HepG2 (cell line): ENCODE data around the gene SLCO1C1. TPM values are rescaled to one million over a fixed set of nuclear protein-coding genes. Genes with fewer than 3 reads are reported as not detected.

Experiments used
- ATAC-seq: fragments of 200-7000 bp; cut with Tn5 transposase; 3 replicates; pipeline ENCODE4 v1.9.1; 2020; ENCODE audit warnings: mild to moderate bottlenecking, moderate library complexity
- BruUV-seq: library from RNA; stranded (reverse); fragments of 400-500 nt; replicated peaks from 2 replicates; lab custom pipeline; 2021; lab: Mats Ljungman, UMichigan
- CTCF ChIA-PET: fragments of 300-600 bp; formaldehyde crosslinking; extraction: SDS; loops from one replicate; lab custom pipeline; 2021; ENCODE audit warnings: low total read pairs, inconsistent platforms, low intra/inter-chr PET ratio; lab: Yijun Ruan, JAX
- POLR2A ChIA-PET: fragments of 350-600 bp; sonication (Branson Sonifier 250); formaldehyde crosslinking; loops from one replicate; lab custom pipeline; 2020; ENCODE audit warnings: antibody characterized with exemption, inconsistent platforms; lab: Yijun Ruan, JAX
- DNase-seq: peaks from one replicate; pipeline ENCODE4 v3.0.0-alpha.2; 2015; ENCODE audit warnings: low spot score
- FAIRE-seq: peaks from 3 replicates; lab custom pipeline; 2011; peaks lifted over from hg19 to GRCh38; lab: Jason Lieb, UNC
- H2AFZ ChIP-seq: one replicate; pipeline ENCODE4 v1.6.1; 2011; ENCODE audit warnings: low read length, inconsistent platforms
- H3K27ac ChIP-seq: fragments of 300-600 bp; 3 replicates; pipeline ENCODE4 v1.8.0; 2011; ENCODE audit warnings: mixed run types, mild to moderate bottlenecking, mixed read lengths, low read length, inconsistent platforms; ENCODE audit not compliant: insufficient read depth; ENCODE audit errors: extremely low read length
- H3K27me3 ChIP-seq, 2 experiments: fragments of 200-600 bp in 1 of 2; 2 replicates in 1 of 2; 3 replicates in 1 of 2; pipeline versions ENCODE4 v1.6.0 to v1.8.0; 2011; ENCODE audit warnings: low read length in 2 of 2, mild to moderate bottlenecking in 2 of 2, moderate library complexity in 2 of 2, inconsistent platforms in 1 of 2; ENCODE audit not compliant: insufficient read depth in 2 of 2, control insufficient read depth in 1 of 2
- H3K36me3 ChIP-seq, 2 experiments: fragments of 200-600 bp in 1 of 2; replicated peaks in 1 of 2; 2 replicates in 1 of 2; 3 replicates in 1 of 2; pipeline versions ENCODE4 v1.5.1 to v1.8.0; 2011; ENCODE audit warnings: low read length in 2 of 2, inconsistent platforms in 1 of 2; ENCODE audit not compliant: insufficient read depth in 2 of 2, control insufficient read depth in 1 of 2
- H3K4me1 ChIP-seq: 2 replicates; pipeline ENCODE4 v1.5.1; 2012; ENCODE audit warnings: low read length, inconsistent platforms; ENCODE audit not compliant: insufficient read depth
- H3K4me2 ChIP-seq: 2 replicates; pipeline ENCODE4 v1.6.0; 2011; ENCODE audit warnings: low read depth, low read length, inconsistent platforms
- H3K4me3 ChIP-seq, 3 experiments: fragments of 200-600 bp in 1 of 3; sonication (generic), shearing (Covaris generic) in 1 of 3; replicated peaks in 1 of 3; 2 replicates each; pipeline ENCODE4 v1.5.1; 2011 to 2016; ENCODE audit warnings: low read length in 3 of 3, inconsistent platforms in 2 of 3, low read depth in 2 of 3, mild to moderate bottlenecking in 2 of 3, control low read depth in 1 of 3, mixed read lengths in 1 of 3; ENCODE audit not compliant: insufficient read depth in 1 of 3
- H3K79me2 ChIP-seq: one replicate; pipeline ENCODE4 v1.6.1; 2011; ENCODE audit warnings: low read length, inconsistent platforms; ENCODE audit not compliant: insufficient read depth
- H3K9ac ChIP-seq: 2 replicates; pipeline ENCODE4 v1.6.0; 2011; ENCODE audit warnings: mild to moderate bottlenecking, low read depth, low read length, inconsistent platforms; ENCODE audit not compliant: insufficient read depth
- H3K9me3 ChIP-seq: 2 replicates; pipeline ENCODE4 v1.5.1; 2012; ENCODE audit warnings: mild to moderate bottlenecking, low read length
- H4K20me1 ChIP-seq: 2 replicates; pipeline ENCODE4 v1.6.0; 2011; ENCODE audit warnings: inconsistent platforms, mild to moderate bottlenecking, low read length, moderate library complexity; ENCODE audit not compliant: insufficient read depth
- KDM2A ChIP-seq: sonication (generic); formaldehyde crosslinking; IDR thresholded peaks from 2 replicates; pipeline ENCODE4 v1.4.0; 2020; ENCODE audit warnings: low read depth, missing genetic modification reagents, borderline replicate concordance
- MIXL1 ChIP-seq: IDR thresholded peaks from 2 replicates; pipeline ENCODE4 v1.6.1; 2016
- NKX3-1 ChIP-seq: sonication (generic); formaldehyde crosslinking; IDR thresholded peaks from 2 replicates; pipeline ENCODE4 v1.5.0; 2020; ENCODE audit warnings: missing genetic modification reagents
- PAF1 ChIP-seq: IDR thresholded peaks from 2 replicates; pipeline ENCODE4 v1.6.1; 2016; ENCODE audit warnings: missing genetic modification reagents, missing compliant biosample characterization
- RAD21 ChIP-seq: fragments of 450-650 bp; formaldehyde crosslinking; IDR thresholded peaks from 2 replicates; pipeline ENCODE4 v1.5.0; 2020; ENCODE audit warnings: mild to moderate bottlenecking
- SALL2 ChIP-seq: sonication (generic); formaldehyde crosslinking; IDR thresholded peaks from 2 replicates; pipeline ENCODE4 v1.8.1; 2023; ENCODE audit warnings: mild to moderate bottlenecking, missing genetic modification reagents, inconsistent platforms
- SMC3 ChIP-seq: IDR thresholded peaks from 2 replicates; pipeline ENCODE4 v1.6.1; 2011; ENCODE audit warnings: low read length, improper control_type of control experiment
- STAG1 ChIP-seq: sonication (generic); formaldehyde crosslinking; IDR thresholded peaks from 2 replicates; pipeline ENCODE4 v1.4.0; 2020; ENCODE audit warnings: missing genetic modification reagents
- ZNF12 ChIP-seq: sonication (generic); formaldehyde crosslinking; IDR thresholded peaks from 2 replicates; pipeline ENCODE4 v1.5.0; 2020; ENCODE audit warnings: missing genetic modification reagents
- ZNF775 ChIP-seq: sonication (generic); formaldehyde crosslinking; IDR thresholded peaks from 2 replicates; pipeline ENCODE4 v1.4.0; 2020; ENCODE audit warnings: missing genetic modification reagents, mild to moderate bottlenecking, moderate library complexity, borderline replicate concordance
- WGBS: methylation state at CpG from one replicate; pipeline ENCODE4 v1.1.6; 2017; ENCODE audit warnings: low lambda C conversion rate; 5-methylcytosine and 5-hydroxymethylcytosine counted together
- in situ Hi-C: cut with HindIII; loops from 2 replicates; pipeline ENCODE4 v1.10.0; 2017; ENCODE audit warnings: low pct_unique_long_range_greater_than_20kb; ENCODE audit not compliant: extremely low pct_ligation_motif_present
- intact Hi-C: fragments of 100-400 bp; cut with micrococcal nuclease; formaldehyde crosslinking; loops from one replicate; pipeline ENCODE4 v1.10.0; 2022; ENCODE audit not compliant: unreplicated experiment
- polyA plus RNA-seq, 8 experiments: library from polyadenylated mRNA; depleted of rRNA in 3 of 8; stranded (reverse) in 7 of 8; unstranded in 1 of 8; fragments of >200 nt; fragmentation: Illumina TruSeq in 4 of 8; extraction: Trizol in 4 of 8; gene quantifications; 2 replicates each; pipeline versions ENCODE4 v1.2.1 to v1.2.3, GENCODE V29; 2011 to 2016; ENCODE audit warnings: low read depth in 4 of 8, missing spikeins in 1 of 8, mixed read lengths in 1 of 8; ENCODE audit not compliant: insufficient read depth in 1 of 8
- total RNA-seq, 5 experiments: library from RNA; depleted of rRNA; stranded (reverse); fragments of >200 nt; fragmentation: Illumina TruSeq; extraction: Trizol; gene quantifications; 2 replicates each; pipeline ENCODE4 v1.2.3, GENCODE V29; 2016; ENCODE audit warnings: low read depth in 1 of 5
- TF ChIP-seq, protein P1 (sequence below): sonication (generic); formaldehyde crosslinking; IDR thresholded peaks from 2 replicates; pipeline ENCODE4 v1.5.0; 2020; ENCODE audit warnings: mild to moderate bottlenecking, missing genetic modification reagents, moderate library complexity
- TF ChIP-seq, protein P2 (sequence below): sonication (generic); formaldehyde crosslinking; IDR thresholded peaks from 2 replicates; pipeline ENCODE4; 2020; ENCODE audit warnings: missing genetic modification reagents, mild to moderate bottlenecking, borderline replicate concordance
- TF ChIP-seq, protein P3 (sequence below): sonication (generic); formaldehyde crosslinking; IDR thresholded peaks from 2 replicates; pipeline ENCODE4 v1.8.1; 2023; ENCODE audit warnings: missing genetic modification reagents, inconsistent platforms, borderline replicate concordance
- TF ChIP-seq, protein P4 (sequence below): sonication (generic); formaldehyde crosslinking; IDR thresholded peaks from 2 replicates; pipeline ENCODE4 v1.9.0; 2022; ENCODE audit warnings: low read depth, missing genetic modification reagents

SLCO1C1 gene
- total and polyA plus RNA-seq, 2 of the 13 experiments (the other 11 are each of a cell fraction or from before 2014, with no cell fraction given) = not detected

DNA sequence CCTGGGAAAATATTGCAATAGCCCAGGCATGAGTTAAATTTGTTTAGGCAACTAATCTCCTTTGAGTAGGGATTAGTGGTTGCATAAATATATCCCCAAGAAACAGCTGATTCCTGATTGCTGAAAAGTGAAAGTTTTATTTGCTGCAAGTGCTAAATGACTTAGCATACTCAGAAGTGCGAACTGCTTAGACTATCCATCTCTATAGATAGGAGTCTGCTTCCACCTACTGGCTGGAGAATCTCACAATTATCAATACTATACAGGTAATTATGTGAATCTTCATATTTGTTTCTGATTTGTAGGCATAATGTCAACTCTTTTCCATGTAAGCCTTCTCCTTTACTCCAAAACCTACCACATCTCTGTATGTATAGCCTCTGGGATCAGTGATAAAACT is 103.4 kb downstream of the SLCO1C1 start:
- Histone ChIP-seq H3K9ac (no peak overlapping the region), H3K4me2 (no peak overlapping the region), H3K4me3 (no peak overlapping the region), H3K9me3 (no peaks in the 10 kb centered on the region), H4K20me1 (no peaks in the 10 kb centered on the region), H3K27ac (no peak overlapping the region), H3K4me1 (no peaks in the 10 kb centered on the region), H2AFZ (no peak overlapping the region), H3K36me3 (no peaks in the 10 kb centered on the region), H3K79me2 (no peaks in the 10 kb centered on the region), H3K27me3 (no peaks in the 10 kb centered on the region)
- DNase-seq (peak; percentile 46), ATAC-seq (peak; percentile 90), FAIRE-seq (no peak)
- ChIA-PET CTCF (interaction anchor here (1.7 to 2.3 kb wide), 2 partner anchors 152 to 335 kb away, joined by 14 to 39 read pairs; no protein-coding TSS in a partner anchor), POLR2A (no interaction called here)
- 0% methylated on average over 1 of the region's 1 CpG for WGBS
- intact Hi-C loops (loop anchor here (1.0 kb wide), 3 partner anchors 152 to 334 kb away; no protein-coding TSS in a partner anchor), in situ Hi-C loops (loop anchor here (10.0 kb wide), 1 partner anchor 154 kb away; no protein-coding TSS in a partner anchor)
- BruUV-seq = no TSS peak
- TF ChIP-seq, protein P1, sequence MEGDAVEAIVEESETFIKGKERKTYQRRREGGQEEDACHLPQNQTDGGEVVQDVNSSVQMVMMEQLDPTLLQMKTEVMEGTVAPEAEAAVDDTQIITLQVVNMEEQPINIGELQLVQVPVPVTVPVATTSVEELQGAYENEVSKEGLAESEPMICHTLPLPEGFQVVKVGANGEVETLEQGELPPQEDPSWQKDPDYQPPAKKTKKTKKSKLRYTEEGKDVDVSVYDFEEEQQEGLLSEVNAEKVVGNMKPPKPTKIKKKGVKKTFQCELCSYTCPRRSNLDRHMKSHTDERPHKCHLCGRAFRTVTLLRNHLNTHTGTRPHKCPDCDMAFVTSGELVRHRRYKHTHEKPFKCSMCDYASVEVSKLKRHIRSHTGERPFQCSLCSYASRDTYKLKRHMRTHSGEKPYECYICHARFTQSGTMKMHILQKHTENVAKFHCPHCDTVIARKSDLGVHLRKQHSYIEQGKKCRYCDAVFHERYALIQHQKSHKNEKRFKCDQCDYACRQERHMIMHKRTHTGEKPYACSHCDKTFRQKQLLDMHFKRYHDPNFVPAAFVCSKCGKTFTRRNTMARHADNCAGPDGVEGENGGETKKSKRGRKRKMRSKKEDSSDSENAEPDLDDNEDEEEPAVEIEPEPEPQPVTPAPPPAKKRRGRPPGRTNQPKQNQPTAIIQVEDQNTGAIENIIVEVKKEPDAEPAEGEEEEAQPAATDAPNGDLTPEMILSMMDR = peak; percentile 71
- no peak for TF ChIP-seq ZNF775 (CRISPR knock-in tag)
- TF ChIP-seq SALL2 (CRISPR knock-in tag) = no peak
- TF ChIP-seq RAD21 = peak; percentile 61
- TF ChIP-seq STAG1 (CRISPR knock-in tag) = peak; percentile 89
- TF ChIP-seq PAF1 = no peak
- TF ChIP-seq MIXL1 (CRISPR knock-in tag) = peak; percentile 50; the same call in 1 of the 2 replicates
- TF ChIP-seq NKX3-1 (CRISPR knock-in tag) = no peak
- TF ChIP-seq, protein P2, sequence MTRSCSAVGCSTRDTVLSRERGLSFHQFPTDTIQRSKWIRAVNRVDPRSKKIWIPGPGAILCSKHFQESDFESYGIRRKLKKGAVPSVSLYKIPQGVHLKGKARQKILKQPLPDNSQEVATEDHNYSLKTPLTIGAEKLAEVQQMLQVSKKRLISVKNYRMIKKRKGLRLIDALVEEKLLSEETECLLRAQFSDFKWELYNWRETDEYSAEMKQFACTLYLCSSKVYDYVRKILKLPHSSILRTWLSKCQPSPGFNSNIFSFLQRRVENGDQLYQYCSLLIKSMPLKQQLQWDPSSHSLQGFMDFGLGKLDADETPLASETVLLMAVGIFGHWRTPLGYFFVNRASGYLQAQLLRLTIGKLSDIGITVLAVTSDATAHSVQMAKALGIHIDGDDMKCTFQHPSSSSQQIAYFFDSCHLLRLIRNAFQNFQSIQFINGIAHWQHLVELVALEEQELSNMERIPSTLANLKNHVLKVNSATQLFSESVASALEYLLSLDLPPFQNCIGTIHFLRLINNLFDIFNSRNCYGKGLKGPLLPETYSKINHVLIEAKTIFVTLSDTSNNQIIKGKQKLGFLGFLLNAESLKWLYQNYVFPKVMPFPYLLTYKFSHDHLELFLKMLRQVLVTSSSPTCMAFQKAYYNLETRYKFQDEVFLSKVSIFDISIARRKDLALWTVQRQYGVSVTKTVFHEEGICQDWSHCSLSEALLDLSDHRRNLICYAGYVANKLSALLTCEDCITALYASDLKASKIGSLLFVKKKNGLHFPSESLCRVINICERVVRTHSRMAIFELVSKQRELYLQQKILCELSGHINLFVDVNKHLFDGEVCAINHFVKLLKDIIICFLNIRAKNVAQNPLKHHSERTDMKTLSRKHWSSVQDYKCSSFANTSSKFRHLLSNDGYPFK (CRISPR knock-in tag) = no peak
- TF ChIP-seq, protein P3, sequence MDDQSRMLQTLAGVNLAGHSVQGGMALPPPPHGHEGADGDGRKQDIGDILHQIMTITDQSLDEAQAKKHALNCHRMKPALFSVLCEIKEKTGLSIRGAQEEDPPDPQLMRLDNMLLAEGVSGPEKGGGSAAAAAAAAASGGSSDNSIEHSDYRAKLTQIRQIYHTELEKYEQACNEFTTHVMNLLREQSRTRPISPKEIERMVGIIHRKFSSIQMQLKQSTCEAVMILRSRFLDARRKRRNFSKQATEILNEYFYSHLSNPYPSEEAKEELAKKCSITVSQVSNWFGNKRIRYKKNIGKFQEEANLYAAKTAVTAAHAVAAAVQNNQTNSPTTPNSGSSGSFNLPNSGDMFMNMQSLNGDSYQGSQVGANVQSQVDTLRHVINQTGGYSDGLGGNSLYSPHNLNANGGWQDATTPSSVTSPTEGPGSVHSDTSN = no peak
- TF ChIP-seq, protein P4, sequence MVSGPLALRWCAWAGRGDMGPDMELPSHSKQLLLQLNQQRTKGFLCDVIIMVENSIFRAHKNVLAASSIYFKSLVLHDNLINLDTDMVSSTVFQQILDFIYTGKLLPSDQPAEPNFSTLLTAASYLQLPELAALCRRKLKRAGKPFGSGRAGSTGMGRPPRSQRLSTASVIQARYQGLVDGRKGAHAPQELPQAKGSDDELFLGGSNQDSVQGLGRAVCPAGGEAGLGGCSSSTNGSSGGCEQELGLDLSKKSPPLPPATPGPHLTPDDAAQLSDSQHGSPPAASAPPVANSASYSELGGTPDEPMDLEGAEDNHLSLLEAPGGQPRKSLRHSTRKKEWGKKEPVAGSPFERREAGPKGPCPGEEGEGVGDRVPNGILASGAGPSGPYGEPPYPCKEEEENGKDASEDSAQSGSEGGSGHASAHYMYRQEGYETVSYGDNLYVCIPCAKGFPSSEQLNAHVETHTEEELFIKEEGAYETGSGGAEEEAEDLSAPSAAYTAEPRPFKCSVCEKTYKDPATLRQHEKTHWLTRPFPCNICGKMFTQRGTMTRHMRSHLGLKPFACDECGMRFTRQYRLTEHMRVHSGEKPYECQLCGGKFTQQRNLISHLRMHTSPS (CRISPR knock-in tag) = no peak
- TF ChIP-seq ZNF12 (CRISPR knock-in tag) = no peak
- no peak for TF ChIP-seq KDM2A (CRISPR knock-in tag)
- TF ChIP-seq SMC3 = peak; percentile 75
